Caco-2 (cell line): Measurements from ENCODE around the gene CRB1. TPM values are rescaled to one million over a fixed set of nuclear protein-coding genes. Genes with fewer than 3 reads are reported as not detected.

Experiments
- BruUV-seq: library from RNA; stranded (reverse); fragments of 400-500 nt; replicated peaks from 2 replicates; lab custom pipeline; 2021; lab: Mats Ljungman, UMichigan
- CTCF ChIA-PET: fragments of 300-600 bp; sonication (Branson Sonifier 250); formaldehyde crosslinking; loops from one replicate; lab custom pipeline; 2022; ENCODE audit warnings: antibody characterized with exemption; lab: Charles Lee
- POLR2A ChIA-PET: fragments of 300-600 bp; sonication (Branson Sonifier 250); formaldehyde crosslinking; loops from one replicate; lab custom pipeline; 2022; ENCODE audit warnings: antibody characterized with exemption; lab: Charles Lee
- DNase-seq, 2 experiments: peaks; one replicate each; pipeline versions ENCODE4 v3.0.0 to v3.0.0-alpha.2; 2020 to 2022
- H3K27me3 ChIP-seq: replicated peaks from 2 replicates; pipeline ENCODE4 v1.6.0; 2011; ENCODE audit warnings: low read length; ENCODE audit not compliant: control insufficient read depth, insufficient read depth
- H3K36me3 ChIP-seq: 2 replicates; pipeline ENCODE4 v1.5.1; 2011; ENCODE audit warnings: low read length; ENCODE audit not compliant: control insufficient read depth, insufficient read depth
- H3K4me1 ChIP-seq: fragments of 250-450 bp; sonication (Bioruptor Pico); 2 replicates; pipeline ENCODE4 v1.5.1; 2020; ENCODE audit warnings: mild to moderate bottlenecking
- H3K4me3 ChIP-seq: 2 replicates; pipeline ENCODE4 v1.5.1; 2011; ENCODE audit warnings: low read depth, mild to moderate bottlenecking, control low read depth, low read length
- H3K9me3 ChIP-seq: fragments of 250-450 bp; sonication (Bioruptor Pico); 2 replicates; pipeline ENCODE4 v1.5.1; 2020; ENCODE audit warnings: mild to moderate bottlenecking, moderate library complexity
- H3K27ac Mint-ChIP-seq: one replicate; pipeline ENCODE4 v1.8.0; 2022; ENCODE audit warnings: mixed read lengths; ENCODE audit not compliant: unreplicated experiment
- H3K27me3 Mint-ChIP-seq: one replicate; pipeline ENCODE4 v1.8.0; 2022; ENCODE audit warnings: mixed read lengths; ENCODE audit not compliant: insufficient read depth, unreplicated experiment
- H3K36me3 Mint-ChIP-seq: one replicate; pipeline ENCODE4 v1.8.0; 2022; ENCODE audit warnings: mild to moderate bottlenecking, mixed read lengths; ENCODE audit not compliant: insufficient read depth, unreplicated experiment
- H3K4me1 Mint-ChIP-seq: one replicate; pipeline ENCODE4 v1.8.0; 2022; ENCODE audit warnings: low read depth, mixed read lengths; ENCODE audit not compliant: unreplicated experiment
- H3K4me3 Mint-ChIP-seq: one replicate; pipeline ENCODE4 v1.8.0; 2022; ENCODE audit warnings: mild to moderate bottlenecking, moderate library complexity, mixed read lengths; ENCODE audit not compliant: unreplicated experiment
- H3K9me3 Mint-ChIP-seq: one replicate; pipeline ENCODE4 v1.8.0; 2022; ENCODE audit warnings: mixed read lengths; ENCODE audit not compliant: unreplicated experiment
- intact Hi-C: fragments of 100-400 bp; cut with micrococcal nuclease; formaldehyde crosslinking; loops from one replicate; pipeline ENCODE4 v1.10.0; 2022; ENCODE audit not compliant: unreplicated experiment
- total RNA-seq: library from RNA; stranded (reverse); gene quantifications from 2 replicates; pipeline ENCODE4 v1.2.3, GENCODE V29; 2022
- TF ChIP-seq, protein P1 (sequence below), 2 experiments: fragments of 200-600 bp in 1 of 2; IDR thresholded peaks; 1 replicate in 1 of 2; 2 replicates in 1 of 2; pipeline versions ENCODE4 v1.5.1 to v1.8.0; 2011 to 2022; ENCODE audit warnings: antibody characterized with exemption in 1 of 2, control low read depth in 1 of 2, inconsistent platforms in 1 of 2, low read depth in 1 of 2, low read length in 1 of 2, mild to moderate bottlenecking in 1 of 2, moderate library complexity in 1 of 2; ENCODE audit not compliant: insufficient read depth in 1 of 2, severe bottlenecking in 1 of 2, unreplicated experiment in 1 of 2

The CRB1 gene
- total RNA-seq, 1 experiment from 2014 or later: not detected

DNA sequence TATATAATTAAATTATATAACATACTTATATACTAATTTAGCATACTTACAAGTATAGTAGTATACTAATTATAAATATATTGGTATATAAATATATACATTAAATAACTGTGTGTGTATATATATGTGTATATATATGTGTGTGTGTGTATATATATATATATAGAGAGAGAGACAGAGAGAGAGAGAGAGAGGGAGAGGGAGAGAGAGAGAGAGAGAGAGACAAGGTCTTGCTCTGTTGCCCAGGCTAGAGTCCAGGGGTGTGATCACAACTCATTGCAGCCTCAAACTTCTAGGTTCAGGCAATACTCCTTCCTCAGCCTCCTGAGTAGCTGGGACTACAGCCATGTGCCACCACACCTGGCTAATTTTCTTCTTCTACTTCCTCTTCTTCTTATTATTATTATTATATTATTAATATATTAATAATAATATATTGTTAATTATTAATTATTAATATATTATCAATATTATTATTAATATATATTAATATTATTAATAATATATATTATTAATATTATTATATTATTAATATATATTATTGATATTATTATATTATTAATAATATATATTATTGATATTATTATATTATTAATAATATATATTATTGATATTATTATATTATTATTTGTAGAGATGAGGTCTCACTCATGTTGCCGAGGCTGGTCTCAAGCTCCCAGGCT lies 185.5 kb downstream of the CRB1 start:
- CTCF ChIA-PET: no interaction called here
- Histone ChIP-seq H3K36me3 (no peaks in the 10 kb centered on the region), H3K9me3 (no peaks in the 10 kb centered on the region), H3K27me3 (no peaks in the 10 kb centered on the region), H3K4me3 (no peak overlapping the region), H3K4me1 (no peaks in the 10 kb centered on the region)
- Mint-ChIP-seq H3K36me3 (no peaks in the 10 kb centered on the region), H3K27me3 (peaks cover 4% of the 10 kb centered on the region), H3K4me3 (no peak overlapping the region), H3K27ac (no peak overlapping the region), H3K9me3 (no peaks in the 10 kb centered on the region), H3K4me1 (no peaks in the 10 kb centered on the region)
- BruUV-seq: no TSS peak
- TF ChIP-seq, protein P1, sequence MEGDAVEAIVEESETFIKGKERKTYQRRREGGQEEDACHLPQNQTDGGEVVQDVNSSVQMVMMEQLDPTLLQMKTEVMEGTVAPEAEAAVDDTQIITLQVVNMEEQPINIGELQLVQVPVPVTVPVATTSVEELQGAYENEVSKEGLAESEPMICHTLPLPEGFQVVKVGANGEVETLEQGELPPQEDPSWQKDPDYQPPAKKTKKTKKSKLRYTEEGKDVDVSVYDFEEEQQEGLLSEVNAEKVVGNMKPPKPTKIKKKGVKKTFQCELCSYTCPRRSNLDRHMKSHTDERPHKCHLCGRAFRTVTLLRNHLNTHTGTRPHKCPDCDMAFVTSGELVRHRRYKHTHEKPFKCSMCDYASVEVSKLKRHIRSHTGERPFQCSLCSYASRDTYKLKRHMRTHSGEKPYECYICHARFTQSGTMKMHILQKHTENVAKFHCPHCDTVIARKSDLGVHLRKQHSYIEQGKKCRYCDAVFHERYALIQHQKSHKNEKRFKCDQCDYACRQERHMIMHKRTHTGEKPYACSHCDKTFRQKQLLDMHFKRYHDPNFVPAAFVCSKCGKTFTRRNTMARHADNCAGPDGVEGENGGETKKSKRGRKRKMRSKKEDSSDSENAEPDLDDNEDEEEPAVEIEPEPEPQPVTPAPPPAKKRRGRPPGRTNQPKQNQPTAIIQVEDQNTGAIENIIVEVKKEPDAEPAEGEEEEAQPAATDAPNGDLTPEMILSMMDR (IDR thresholded peaks at IDR 0.05; ENCODE audit: insufficient read depth in 1 of 2, low read depth in 1 of 2, low read length in 1 of 2, severe bottlenecking in 1 of 2, unreplicated experiment in 1 of 2): no peak
- no peak for DNase-seq
- POLR2A ChIA-PET: no interaction called here
- intact Hi-C loops: no loop called here

DNA sequence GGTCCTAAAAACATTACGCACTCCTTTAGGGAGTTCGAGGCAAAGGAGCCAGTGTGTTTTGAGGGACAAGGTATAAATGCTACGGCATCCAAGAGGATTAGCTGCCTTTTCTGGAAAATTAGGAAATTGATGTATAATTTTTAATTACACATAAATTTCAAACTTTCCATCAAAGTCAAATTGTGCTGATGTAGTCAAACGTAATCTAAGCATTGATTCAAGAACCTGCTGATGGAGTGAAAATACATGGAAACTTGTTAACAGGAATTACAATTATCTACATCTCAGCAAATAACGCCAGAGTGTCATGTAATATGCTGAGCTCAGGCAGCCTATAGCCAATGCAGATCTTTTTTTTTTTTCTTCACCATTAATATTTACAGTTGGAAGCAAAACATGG lies 194.5 kb downstream of the CRB1 start:
- Mint-ChIP-seq H3K36me3 (no peaks in the 10 kb centered on the region), H3K27ac (no peak overlapping the region), H3K4me1 (no peaks in the 10 kb centered on the region), H3K4me3 (no peak overlapping the region), H3K27me3 (peaks cover 6% of the 10 kb centered on the region), H3K9me3 (no peaks in the 10 kb centered on the region)
- intact Hi-C loops: no loop called here
- BruUV-seq: no TSS peak
- no peak for DNase-seq
- POLR2A ChIA-PET: no interaction called here
- CTCF ChIA-PET: interaction anchor here (1.0 kb wide), 1 partner anchor 63 kb away, joined by 4 read pairs; no protein-coding TSS in a partner anchor
- Histone ChIP-seq H3K4me1 (no peaks in the 10 kb centered on the region), H3K27me3 (no peaks in the 10 kb centered on the region), H3K9me3 (no peaks in the 10 kb centered on the region), H3K36me3 (no peaks in the 10 kb centered on the region), H3K4me3 (no peak overlapping the region)
- TF ChIP-seq, protein P1 (IDR thresholded peaks at IDR 0.05; ENCODE audit: insufficient read depth in 1 of 2, low read depth in 1 of 2, low read length in 1 of 2, severe bottlenecking in 1 of 2, unreplicated experiment in 1 of 2): no peak

DNA sequence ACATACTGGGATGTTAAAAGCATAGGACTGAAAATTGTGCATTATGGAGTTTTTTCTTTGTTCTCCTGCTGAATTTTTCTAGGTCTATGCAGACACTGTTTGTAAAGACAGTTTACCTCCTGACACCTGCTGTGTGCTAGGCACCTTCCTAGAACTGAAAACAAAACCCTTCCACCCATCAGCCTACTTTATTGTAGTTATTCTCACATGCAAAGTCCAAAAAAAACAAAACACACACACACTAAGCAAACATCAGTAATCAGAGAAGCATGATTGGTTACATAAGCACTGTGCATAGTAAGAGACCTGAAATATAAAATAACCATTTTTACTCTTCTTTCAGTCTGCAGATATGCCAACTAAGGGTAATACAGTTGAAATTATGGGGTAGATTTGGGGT lies 195.1 kb downstream of the CRB1 start:
- no peaks in the 10 kb centered on the region for H3K27me3 ChIP-seq
- H3K4me3 ChIP-seq: no peak overlapping the region
- intact Hi-C loops: no loop called here
- no TSS peak for BruUV-seq
- CTCF ChIA-PET: no interaction called here
- Mint-ChIP-seq H3K36me3 (no peaks in the 10 kb centered on the region), H3K9me3 (no peaks in the 10 kb centered on the region), H3K4me1 (no peaks in the 10 kb centered on the region), H3K27ac (no peak overlapping the region), H3K27me3 (peaks cover 3% of the 10 kb centered on the region), H3K4me3 (no peak overlapping the region)
- H3K4me1 ChIP-seq: no peaks in the 10 kb centered on the region
- POLR2A ChIA-PET: no interaction called here
- H3K9me3 ChIP-seq: no peaks in the 10 kb centered on the region
- TF ChIP-seq, protein P1 (IDR thresholded peaks at IDR 0.05; ENCODE audit: insufficient read depth in 1 of 2, low read depth in 1 of 2, low read length in 1 of 2, severe bottlenecking in 1 of 2, unreplicated experiment in 1 of 2): no peak
- no peaks in the 10 kb centered on the region for H3K36me3 ChIP-seq
- DNase-seq: no peak
